Neural progenitor cell (in vitro differentiated cells): ENCODE results near the gene MUC6.

Experiments used
- EZH2 ChIP-seq: fragments of 200-600 bp; sonication (generic); IDR thresholded peaks from 2 replicates; pipeline ENCODE4 v1.6.1; 2017; ENCODE audit warnings: antibody characterized with exemption, mild to moderate bottlenecking, moderate library complexity
- EZH2phosphoT487 ChIP-seq: fragments of 200-600 bp; sonication (generic); IDR thresholded peaks from 2 replicates; pipeline ENCODE4 v1.6.1; 2017; ENCODE audit warnings: antibody characterized with exemption
- TF ChIP-seq, protein P1 (sequence below): fragments of 200-600 bp; sonication (generic); IDR thresholded peaks from 2 replicates; pipeline ENCODE4 v1.5.1; 2017; ENCODE audit warnings: antibody characterized with exemption, mild to moderate bottlenecking

GRCh38 chr11:1012740-1013630 lies 23.5 kb downstream of the MUC6 start:
- TF ChIP-seq, protein P1, sequence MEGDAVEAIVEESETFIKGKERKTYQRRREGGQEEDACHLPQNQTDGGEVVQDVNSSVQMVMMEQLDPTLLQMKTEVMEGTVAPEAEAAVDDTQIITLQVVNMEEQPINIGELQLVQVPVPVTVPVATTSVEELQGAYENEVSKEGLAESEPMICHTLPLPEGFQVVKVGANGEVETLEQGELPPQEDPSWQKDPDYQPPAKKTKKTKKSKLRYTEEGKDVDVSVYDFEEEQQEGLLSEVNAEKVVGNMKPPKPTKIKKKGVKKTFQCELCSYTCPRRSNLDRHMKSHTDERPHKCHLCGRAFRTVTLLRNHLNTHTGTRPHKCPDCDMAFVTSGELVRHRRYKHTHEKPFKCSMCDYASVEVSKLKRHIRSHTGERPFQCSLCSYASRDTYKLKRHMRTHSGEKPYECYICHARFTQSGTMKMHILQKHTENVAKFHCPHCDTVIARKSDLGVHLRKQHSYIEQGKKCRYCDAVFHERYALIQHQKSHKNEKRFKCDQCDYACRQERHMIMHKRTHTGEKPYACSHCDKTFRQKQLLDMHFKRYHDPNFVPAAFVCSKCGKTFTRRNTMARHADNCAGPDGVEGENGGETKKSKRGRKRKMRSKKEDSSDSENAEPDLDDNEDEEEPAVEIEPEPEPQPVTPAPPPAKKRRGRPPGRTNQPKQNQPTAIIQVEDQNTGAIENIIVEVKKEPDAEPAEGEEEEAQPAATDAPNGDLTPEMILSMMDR, result no peak
- no peak for TF ChIP-seq EZH2
- no peak for TF ChIP-seq EZH2phosphoT487
